AG08396 (cell line): ENCODE measurements around the gene FAM222A.
"Not testable (repeated sequence)": the region's sequence is repeated elsewhere in the genome, so short reads cannot be mapped to it uniquely, and the experiment has no call there.

Experiments used
- DNase-seq: peaks from one replicate; pipeline ENCODE4 v3.0.0; 2012; ENCODE audit warnings: low spot score, mixed read lengths

The FAM222A gene

GRCh38 chr12:109693653-109694600 is 19.7 kb upstream of the FAM222A start:
- DNase-seq, result no peak

DNA sequence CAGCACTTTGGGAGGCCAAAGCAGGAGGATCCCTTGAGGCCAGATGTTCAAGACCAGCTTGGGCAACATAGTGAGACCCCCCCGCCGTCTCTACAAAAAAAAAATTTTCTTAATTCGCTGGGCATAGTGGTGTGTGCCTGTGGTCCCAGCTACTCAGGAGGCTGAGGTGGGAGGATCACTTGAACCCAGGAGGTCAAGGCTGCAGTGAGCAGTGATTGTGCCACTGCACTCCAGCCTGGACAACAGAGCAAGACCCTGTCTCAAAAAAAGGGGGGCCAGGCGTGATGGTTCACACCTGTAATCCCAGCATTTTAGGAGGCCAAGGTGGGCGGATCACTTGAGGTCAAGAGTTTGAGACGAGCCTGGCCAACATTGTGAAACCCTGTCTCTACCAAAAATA is 19.0 kb upstream of the FAM222A start:
- not testable (repeated sequence) for DNase-seq

GRCh38 chr12:109695416-109695815 is 18.2 kb upstream of the FAM222A start:
- DNase-seq, result no peak

GRCh38 chr12:109695961-109696461 is 17.6 kb upstream of the FAM222A start:
- DNase-seq, result no peak

- DNase-seq, result no peak
These were observed 16.9 kb upstream of the FAM222A start for GRCh38 chr12:109696485-109697269.

GRCh38 chr12:109697270-109697553 is 16.4 kb upstream of the FAM222A start:
- DNase-seq, result no peak

GRCh38 chr12:109697877-109698468 is 15.7 kb upstream of the FAM222A start:
- DNase-seq, result no peak

DNA sequence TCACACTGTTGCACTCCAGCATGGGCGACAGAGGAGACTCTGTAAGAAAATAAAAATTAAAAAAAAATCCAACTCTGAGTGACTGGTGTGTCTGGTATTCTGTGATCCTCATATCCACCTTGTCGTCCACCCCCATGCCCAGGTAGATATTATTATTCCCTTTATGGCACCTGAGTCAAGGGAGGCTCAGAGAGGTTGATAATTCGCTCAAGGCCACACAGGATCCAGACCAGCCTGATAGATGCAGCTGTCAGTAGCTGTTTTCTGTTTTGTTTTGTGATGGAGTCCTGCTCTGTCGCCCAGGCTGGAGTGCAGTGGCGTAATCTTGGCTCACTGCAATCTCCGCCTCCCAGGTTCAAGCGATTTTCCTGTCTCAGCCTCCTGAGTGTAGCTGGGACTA is 14.8 kb upstream of the FAM222A start:
- no peak for DNase-seq

DNA sequence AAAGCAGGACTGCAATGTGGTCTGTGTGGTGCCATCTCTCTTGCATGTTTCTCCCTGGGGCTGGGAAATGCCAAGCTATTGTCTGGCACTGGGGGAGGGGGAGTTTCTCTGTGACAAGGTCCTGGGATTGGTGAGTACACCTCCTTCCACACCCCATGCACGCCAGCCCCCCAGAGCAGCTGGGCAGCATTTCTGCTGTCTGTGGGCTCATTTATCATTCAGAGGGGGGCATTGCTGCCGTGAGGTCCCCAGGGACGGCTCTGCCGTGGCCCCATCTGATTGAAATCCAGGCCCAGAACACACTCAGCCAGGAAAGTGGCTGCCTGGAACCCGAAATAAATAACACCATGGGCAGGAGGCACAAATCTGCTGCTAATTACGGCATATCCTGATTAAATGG is 12.6 kb upstream of the FAM222A start:
- no peak for DNase-seq

GRCh38 chr12:109702111-109702841 is 11.3 kb upstream of the FAM222A start:
- DNase-seq, result no peak

DNA sequence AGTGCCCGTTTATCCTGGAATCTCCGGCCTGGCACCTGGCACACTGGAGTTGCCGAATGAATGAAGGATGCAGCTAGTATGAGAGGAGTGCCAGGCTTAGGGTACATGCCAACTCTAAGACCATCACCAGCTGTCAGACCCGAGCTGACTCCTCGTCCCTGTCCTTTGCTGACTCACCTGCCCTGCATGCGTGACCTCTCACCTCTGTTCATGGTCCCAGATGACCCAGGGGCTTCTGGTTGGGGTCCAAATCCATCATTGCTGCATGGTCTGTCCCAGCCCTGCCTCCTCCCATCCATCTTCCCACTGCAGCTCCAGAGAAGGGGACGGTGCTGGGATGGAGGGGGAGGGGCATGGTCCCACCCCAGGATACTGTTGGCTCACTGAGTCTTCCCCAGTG is 9.9 kb upstream of the FAM222A start:
- DNase-seq, result no peak

- DNase-seq, result no peak
These were observed 9.1 kb upstream of the FAM222A start for GRCh38 chr12:109704371-109705098.

DNA sequence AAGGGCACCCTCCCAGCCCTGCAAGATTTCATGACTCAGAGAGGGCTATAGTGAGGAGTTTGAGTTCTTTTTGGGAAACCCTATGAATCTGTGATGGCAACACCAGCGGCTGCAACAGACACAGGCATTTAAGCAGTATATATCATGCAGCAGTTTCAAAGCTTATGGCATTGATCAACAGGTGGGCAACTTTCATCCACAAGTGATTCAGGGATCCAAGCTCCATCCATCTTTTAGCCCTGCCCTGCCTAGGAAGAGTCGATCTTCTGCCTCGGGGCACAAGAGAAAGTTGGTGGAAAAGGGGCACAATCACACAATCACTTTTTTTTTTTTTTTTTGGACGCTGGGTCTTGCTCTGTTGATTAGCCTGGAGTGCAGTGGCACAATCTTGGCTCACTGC is 8.3 kb upstream of the FAM222A start:
- DNase-seq, result no peak

GRCh38 chr12:109706398-109706746 is 7.3 kb upstream of the FAM222A start:
- DNase-seq, result no peak

DNA sequence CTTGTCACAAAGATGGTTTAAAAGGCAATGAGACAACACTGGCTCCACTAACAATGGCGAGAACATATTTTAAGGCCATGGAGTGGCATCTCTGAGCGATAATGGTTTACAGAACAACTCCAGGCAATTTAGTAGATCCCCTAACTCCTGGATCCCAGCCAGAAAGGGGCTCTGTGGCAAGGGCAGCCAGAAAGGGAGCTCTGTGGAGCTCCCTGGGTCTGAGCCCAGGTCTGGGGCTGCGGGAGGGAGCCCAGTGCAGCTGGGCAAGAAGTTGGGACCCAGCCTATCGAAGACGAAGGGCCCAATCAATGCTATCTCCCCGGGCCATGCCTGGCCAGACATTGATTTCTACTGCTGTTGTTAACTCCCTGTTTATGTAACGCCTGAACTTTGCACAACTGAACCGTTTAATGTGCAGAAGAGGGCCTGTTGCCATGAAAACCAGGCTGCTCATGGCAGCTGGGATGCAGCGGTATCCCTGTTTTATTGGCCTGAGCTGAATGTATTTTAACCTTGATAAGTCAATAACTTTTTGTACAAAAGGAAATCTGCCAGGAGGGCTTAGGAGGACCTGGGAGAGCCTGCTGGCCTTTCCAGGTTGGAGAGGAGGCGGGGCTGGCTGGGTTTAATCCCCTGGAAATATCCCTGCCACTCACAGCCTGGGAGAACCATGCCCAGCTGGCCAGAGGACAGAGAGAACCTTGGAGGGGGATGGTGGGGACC is 6.7 kb upstream of the FAM222A start:
- DNase-seq, result no peak

- DNase-seq, result no peak
These were observed 6.2 kb upstream of the FAM222A start for GRCh38 chr12:109707470-109707821.

DNA sequence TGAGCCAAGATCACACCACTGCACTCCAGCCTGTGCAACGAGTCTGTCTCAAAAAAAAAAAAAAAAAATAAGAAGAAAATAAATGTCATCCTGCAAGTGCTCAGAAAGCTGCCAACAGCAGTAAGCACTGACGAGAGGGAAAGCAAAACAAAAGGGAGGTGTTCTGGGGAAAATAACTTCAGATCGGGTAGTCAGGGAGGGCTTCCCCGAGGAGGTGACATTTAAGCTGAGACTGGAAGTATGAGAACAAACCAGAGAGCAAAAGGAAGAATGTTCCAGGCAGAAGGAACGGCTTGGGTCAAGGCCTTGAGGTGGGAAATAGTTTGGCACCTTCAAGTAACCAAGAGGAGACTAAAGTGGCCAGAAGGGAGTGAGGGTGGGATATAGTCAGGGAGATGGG is 4.7 kb upstream of the FAM222A start:
- DNase-seq, result no peak

DNA sequence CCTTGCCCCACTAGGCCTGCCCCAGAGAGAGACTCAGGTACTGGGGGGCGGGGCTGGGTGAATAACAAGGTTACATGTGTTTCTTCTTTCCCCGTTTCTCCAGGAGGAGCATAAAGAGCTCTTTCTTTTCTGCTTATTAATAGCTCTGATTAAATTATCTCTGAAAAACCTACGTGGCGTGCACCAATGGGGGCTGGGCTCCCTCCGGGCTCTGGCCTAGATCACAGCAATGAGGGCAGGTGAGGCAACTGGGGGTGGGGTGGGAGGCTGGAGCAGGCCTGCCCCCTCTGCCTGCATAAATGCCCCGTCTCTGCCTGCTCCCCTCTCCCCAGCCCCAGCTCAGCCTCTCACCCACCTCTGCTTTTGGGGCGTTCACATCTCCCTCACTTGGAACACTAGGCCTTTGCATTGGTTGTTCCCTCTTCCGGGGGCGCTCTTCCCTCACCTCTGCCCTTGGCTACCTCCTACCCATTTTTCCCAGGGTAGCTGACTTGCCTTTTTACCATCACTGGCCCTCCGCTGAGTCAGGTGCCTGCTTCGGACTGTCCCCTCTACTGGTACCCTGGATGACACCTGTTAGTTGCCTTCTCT is 4.1 kb upstream of the FAM222A start:
- no peak for DNase-seq

GRCh38 chr12:109710205-109710746 is 3.3 kb upstream of the FAM222A start:
- DNase-seq, result no peak
